Nephron progenitor cell (in vitro differentiated cells): ENCODE data around the gene MAN1C1.

ENCODE experiments used
- DNase-seq: peaks from one replicate; pipeline ENCODE4 v3.0.0; 2021
- H3K27ac Mint-ChIP-seq: 2 replicates; pipeline ENCODE4 v1.8.0; 2021; ENCODE audit warnings: mild to moderate bottlenecking, moderate library complexity, mixed read lengths
- H3K27me3 Mint-ChIP-seq: 2 replicates; pipeline ENCODE4 v1.8.0; 2021; ENCODE audit warnings: mild to moderate bottlenecking, low read depth, mixed read lengths; ENCODE audit not compliant: poor library complexity
- H3K36me3 Mint-ChIP-seq: 2 replicates; pipeline ENCODE4 v1.8.0; 2021; ENCODE audit warnings: low read depth, mixed read lengths
- H3K4me1 Mint-ChIP-seq: 2 replicates; pipeline ENCODE4 v1.8.0; 2021; ENCODE audit warnings: mixed read lengths
- H3K4me3 Mint-ChIP-seq: 2 replicates; pipeline ENCODE4 v1.8.0; 2021; ENCODE audit warnings: mild to moderate bottlenecking, moderate library complexity, mixed read lengths
- H3K9me3 Mint-ChIP-seq: 2 replicates; pipeline ENCODE4 v1.8.0; 2021; ENCODE audit warnings: mild to moderate bottlenecking, moderate library complexity, mixed read lengths
- TF ChIP-seq, protein P1 (sequence below): fragments of 200-600 bp; sonication (generic); IDR thresholded peaks from 2 replicates; pipeline ENCODE4 v1.5.0; 2021; ENCODE audit warnings: antibody characterized with exemption

The MAN1C1 gene

GRCh38 chr1:25620701-25621350, 4.2 kb downstream of the MAN1C1 start:
- Mint-ChIP-seq H3K36me3 (no peaks in the 10 kb centered on the region), H3K9me3 (no peaks in the 10 kb centered on the region), H3K4me1 (peaks cover 28% of the 10 kb centered on the region), H3K27me3 (peaks cover 79% of the 10 kb centered on the region), H3K4me3 (no peak overlapping the region), H3K27ac (no peak overlapping the region)
- no peak for DNase-seq
- TF ChIP-seq, protein P1, sequence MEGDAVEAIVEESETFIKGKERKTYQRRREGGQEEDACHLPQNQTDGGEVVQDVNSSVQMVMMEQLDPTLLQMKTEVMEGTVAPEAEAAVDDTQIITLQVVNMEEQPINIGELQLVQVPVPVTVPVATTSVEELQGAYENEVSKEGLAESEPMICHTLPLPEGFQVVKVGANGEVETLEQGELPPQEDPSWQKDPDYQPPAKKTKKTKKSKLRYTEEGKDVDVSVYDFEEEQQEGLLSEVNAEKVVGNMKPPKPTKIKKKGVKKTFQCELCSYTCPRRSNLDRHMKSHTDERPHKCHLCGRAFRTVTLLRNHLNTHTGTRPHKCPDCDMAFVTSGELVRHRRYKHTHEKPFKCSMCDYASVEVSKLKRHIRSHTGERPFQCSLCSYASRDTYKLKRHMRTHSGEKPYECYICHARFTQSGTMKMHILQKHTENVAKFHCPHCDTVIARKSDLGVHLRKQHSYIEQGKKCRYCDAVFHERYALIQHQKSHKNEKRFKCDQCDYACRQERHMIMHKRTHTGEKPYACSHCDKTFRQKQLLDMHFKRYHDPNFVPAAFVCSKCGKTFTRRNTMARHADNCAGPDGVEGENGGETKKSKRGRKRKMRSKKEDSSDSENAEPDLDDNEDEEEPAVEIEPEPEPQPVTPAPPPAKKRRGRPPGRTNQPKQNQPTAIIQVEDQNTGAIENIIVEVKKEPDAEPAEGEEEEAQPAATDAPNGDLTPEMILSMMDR: no peak

DNA sequence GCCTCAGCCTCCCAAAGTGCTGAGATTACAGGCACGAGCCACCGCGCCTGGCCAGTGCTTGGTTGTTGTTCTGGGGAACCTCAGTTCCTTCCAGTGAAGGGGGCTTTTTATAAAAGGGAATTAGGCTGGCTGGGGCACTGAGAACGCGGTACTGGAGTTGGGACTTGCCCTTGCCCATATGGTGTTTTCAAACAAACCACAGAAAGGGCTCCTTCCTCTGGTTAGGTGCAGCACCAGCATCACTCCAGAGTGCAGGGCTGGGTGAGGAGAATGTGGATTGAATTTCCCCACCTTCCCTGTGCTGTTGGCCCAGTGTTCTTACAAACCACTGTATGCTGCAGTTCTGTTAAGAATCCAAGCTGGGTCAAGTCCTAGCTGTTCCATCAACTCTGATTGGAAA, 5.3 kb downstream of the MAN1C1 start:
- H3K36me3 Mint-ChIP-seq: no peaks in the 10 kb centered on the region
- H3K27me3 Mint-ChIP-seq: peaks cover 82% of the 10 kb centered on the region
- no peak overlapping the region for H3K27ac Mint-ChIP-seq
- H3K4me3 Mint-ChIP-seq: no peak overlapping the region
- no peak for DNase-seq
- H3K4me1 Mint-ChIP-seq: peaks cover 27% of the 10 kb centered on the region
- TF ChIP-seq, protein P1: no peak
- H3K9me3 Mint-ChIP-seq: peaks cover 7% of the 10 kb centered on the region

DNA sequence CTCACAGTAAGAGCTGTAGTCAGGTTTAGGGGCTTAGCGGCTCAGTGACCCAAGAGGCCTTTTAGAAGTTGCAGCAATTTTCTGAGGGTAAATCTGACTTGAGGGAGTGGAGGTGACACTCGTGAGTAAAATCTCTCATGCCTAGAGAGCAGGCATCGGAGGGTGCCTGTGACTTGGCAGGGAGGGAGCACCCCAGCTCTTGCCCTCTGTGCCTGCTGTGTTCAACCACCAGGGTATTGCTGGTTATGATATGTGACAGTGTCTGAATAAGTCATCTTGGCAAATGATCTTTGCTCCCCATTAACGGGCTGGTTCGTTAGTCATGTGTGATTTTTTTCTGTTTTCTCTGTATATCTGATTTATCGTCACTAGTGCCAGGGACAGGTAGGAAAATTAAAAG, 5.9 kb downstream of the MAN1C1 start:
- Mint-ChIP-seq H3K4me3 (no peak overlapping the region), H3K9me3 (peaks cover 12% of the 10 kb centered on the region), H3K36me3 (no peaks in the 10 kb centered on the region), H3K4me1 (peaks cover 27% of the 10 kb centered on the region), H3K27ac (no peak overlapping the region), H3K27me3 (peaks cover 81% of the 10 kb centered on the region)
- DNase-seq: no peak
- TF ChIP-seq, protein P1: no peak

DNA sequence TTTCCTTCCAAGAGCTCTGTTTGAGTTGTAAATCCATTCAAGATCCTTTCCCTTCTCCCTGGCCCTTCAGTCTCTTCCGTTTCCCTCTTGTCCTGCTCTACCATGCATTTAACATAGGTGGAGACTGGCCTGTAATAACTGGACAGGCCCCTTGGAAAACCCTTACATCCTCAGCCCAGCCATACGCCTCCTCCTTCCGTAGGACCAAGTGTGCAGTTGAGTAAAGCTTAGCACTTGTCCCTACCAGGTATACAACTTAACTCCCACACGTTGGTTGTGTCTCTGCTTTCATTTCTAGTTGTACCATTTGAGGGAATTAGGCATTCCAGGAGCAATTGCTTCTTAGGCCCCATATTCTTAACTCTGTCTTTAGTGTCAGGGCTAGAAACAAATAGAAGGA, 6.4 kb downstream of the MAN1C1 start:
- Mint-ChIP-seq H3K4me3 (no peak overlapping the region), H3K4me1 (peaks cover 27% of the 10 kb centered on the region), H3K9me3 (peaks cover 12% of the 10 kb centered on the region), H3K27ac (no peak overlapping the region), H3K36me3 (no peaks in the 10 kb centered on the region), H3K27me3 (peaks cover 76% of the 10 kb centered on the region)
- no peak for DNase-seq
- TF ChIP-seq, protein P1: no peak

DNA sequence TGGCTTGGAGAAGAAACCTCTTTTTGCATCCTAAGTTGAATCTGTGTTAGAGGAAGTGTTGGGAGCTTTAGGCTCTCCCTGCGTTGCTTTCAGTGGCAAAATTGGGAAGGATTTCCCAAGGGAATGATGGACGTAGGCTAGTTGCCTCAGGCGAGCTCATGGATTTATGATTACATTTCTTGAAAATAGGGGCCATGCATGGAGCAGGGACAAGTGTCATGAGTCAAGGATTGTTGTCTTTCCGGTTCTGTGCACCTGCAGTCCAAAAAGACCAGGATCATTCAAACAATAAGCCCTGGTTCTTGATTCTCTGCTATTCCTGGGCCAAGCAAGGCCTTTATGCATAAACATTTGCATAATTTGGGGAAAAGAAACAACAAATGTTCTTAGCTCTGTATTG, 7.1 kb downstream of the MAN1C1 start:
- no peak for DNase-seq
- TF ChIP-seq, protein P1: no peak
- H3K27ac Mint-ChIP-seq: no peak overlapping the region
- peaks cover 12% of the 10 kb centered on the region for H3K9me3 Mint-ChIP-seq
- H3K27me3 Mint-ChIP-seq: peaks cover 69% of the 10 kb centered on the region
- H3K36me3 Mint-ChIP-seq: no peaks in the 10 kb centered on the region
- H3K4me1 Mint-ChIP-seq: peaks cover 20% of the 10 kb centered on the region
- H3K4me3 Mint-ChIP-seq: no peak overlapping the region

DNA sequence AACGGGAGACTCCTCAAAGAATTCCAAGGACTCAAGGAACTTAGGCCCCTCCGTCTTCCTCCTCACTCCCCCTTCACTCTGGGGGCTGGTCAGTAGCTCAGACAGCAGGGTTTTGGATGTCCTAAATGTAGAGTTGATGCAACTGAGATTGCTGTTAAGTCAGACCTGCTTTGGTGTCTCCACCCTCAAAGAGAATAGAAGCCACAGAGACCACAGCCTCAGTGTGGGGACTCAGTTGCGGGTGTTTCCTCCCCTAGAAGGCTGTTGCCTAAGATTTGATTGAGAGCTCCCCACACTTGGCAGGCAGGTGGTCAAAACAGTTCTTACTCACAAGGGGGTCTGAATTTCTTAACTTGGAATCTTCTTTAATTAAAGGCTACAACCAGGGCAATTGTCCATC, 7.6 kb downstream of the MAN1C1 start:
- H3K9me3 Mint-ChIP-seq: peaks cover 12% of the 10 kb centered on the region
- peaks cover 65% of the 10 kb centered on the region for H3K27me3 Mint-ChIP-seq
- no peak for DNase-seq
- H3K27ac Mint-ChIP-seq: no peak overlapping the region
- peaks cover 17% of the 10 kb centered on the region for H3K4me1 Mint-ChIP-seq
- H3K36me3 Mint-ChIP-seq: no peaks in the 10 kb centered on the region
- H3K4me3 Mint-ChIP-seq: no peak overlapping the region
- TF ChIP-seq, protein P1: no peak
